ENCODE data around the gene TXK.

DNA sequence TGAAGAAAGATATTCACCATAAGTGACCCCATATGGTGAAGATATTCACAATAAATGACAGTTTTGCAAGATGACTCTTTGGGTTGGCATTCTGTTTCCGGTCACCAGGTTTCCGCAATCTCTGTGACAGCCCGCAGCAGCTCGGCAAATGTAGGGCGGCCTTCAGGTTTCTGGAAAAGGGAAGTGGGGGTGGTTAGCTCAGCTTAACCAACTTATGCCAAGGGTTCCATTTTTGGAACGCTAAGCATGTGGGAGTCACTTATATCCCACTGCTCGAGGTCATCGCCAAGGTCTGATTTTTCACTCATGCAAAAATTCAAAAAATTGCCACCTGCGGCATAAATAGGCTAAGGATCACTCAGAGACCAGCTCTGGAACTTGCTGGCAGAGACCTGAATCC lies 66.5 kb downstream of the TXK start:
- TF ChIP-seq, protein P1, sequence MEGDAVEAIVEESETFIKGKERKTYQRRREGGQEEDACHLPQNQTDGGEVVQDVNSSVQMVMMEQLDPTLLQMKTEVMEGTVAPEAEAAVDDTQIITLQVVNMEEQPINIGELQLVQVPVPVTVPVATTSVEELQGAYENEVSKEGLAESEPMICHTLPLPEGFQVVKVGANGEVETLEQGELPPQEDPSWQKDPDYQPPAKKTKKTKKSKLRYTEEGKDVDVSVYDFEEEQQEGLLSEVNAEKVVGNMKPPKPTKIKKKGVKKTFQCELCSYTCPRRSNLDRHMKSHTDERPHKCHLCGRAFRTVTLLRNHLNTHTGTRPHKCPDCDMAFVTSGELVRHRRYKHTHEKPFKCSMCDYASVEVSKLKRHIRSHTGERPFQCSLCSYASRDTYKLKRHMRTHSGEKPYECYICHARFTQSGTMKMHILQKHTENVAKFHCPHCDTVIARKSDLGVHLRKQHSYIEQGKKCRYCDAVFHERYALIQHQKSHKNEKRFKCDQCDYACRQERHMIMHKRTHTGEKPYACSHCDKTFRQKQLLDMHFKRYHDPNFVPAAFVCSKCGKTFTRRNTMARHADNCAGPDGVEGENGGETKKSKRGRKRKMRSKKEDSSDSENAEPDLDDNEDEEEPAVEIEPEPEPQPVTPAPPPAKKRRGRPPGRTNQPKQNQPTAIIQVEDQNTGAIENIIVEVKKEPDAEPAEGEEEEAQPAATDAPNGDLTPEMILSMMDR (IDR thresholded peaks at IDR 0.05): no peak
- TF ChIP-seq POLR2A (IDR thresholded peaks at IDR 0.05): no peak
